ENCODE results near the gene RHOC.

DNA sequence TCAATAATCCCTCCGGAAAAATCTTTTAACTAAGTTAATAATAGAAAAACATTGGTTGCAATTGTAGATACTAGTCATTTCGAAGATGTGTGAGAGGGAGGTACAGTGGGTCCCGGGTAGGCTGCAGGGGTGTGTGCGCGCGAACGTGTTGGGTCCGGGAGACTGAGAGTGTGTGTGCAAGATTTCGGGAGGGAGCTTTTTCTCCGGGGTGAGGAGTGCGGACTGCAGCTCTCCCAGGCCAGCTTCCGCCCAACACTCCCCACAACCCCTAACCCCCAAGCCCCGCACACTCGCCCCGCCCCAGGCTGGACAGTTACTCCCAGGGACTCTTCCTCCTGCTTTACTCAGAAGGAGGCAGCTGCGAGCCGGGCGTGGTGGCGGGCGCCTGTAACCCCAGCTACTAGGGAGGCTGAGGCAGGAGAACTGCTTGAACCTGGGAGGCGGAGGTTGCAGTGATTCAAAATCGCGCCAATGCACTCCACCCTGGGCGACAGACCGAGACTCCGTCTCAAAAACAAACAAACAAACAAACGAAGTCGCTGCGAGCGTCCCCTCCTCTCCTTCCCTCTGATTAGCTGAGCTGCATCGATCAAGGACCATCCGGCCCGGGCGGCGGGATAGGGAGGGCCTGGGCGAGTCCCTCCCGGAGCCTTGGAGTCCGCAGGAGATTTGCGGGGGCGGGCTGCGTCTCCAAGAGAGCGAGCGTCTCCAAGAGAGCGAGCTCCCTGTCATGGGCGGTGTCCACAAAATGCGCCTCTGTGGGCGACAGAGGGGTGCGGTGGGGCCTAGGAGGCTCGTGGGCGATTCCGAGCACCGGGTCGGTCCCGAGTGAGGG is 36.5 kb upstream of the RHOC start:
- TF ChIP-seq, protein P1, sequence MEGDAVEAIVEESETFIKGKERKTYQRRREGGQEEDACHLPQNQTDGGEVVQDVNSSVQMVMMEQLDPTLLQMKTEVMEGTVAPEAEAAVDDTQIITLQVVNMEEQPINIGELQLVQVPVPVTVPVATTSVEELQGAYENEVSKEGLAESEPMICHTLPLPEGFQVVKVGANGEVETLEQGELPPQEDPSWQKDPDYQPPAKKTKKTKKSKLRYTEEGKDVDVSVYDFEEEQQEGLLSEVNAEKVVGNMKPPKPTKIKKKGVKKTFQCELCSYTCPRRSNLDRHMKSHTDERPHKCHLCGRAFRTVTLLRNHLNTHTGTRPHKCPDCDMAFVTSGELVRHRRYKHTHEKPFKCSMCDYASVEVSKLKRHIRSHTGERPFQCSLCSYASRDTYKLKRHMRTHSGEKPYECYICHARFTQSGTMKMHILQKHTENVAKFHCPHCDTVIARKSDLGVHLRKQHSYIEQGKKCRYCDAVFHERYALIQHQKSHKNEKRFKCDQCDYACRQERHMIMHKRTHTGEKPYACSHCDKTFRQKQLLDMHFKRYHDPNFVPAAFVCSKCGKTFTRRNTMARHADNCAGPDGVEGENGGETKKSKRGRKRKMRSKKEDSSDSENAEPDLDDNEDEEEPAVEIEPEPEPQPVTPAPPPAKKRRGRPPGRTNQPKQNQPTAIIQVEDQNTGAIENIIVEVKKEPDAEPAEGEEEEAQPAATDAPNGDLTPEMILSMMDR (IDR thresholded peaks at IDR 0.05), result no peak
- TF ChIP-seq EZH2 (IDR thresholded peaks at IDR 0.05; ENCODE audit: borderline replicate concordance, insufficient read depth, low read depth, low read length, poor library complexity, severe bottlenecking), result no peak

Measured in B cell (primary cell).